HL-60/S4 treated with retinoic acid at 250 ng/mL for 4 days and 3 days (cell line): ENCODE data around the gene SP6.

Experiments used
- in situ Hi-C: fragments of 300-500 bp; cut with MboI; formaldehyde crosslinking; loops from 2 replicates; pipeline ENCODE4 v1.7.0; 2022; ENCODE audit warnings: low sequenced_read_pairs

Gene SP6

GRCh38 chr17:47850692-47851573 lies at the start of gene SP6:
Gene SP6 (minus strand): TSS chr17:47851163. CDS start chr17:47848429, 2,734 bp downstream.
- in situ Hi-C loops = no loop called here

DNA sequence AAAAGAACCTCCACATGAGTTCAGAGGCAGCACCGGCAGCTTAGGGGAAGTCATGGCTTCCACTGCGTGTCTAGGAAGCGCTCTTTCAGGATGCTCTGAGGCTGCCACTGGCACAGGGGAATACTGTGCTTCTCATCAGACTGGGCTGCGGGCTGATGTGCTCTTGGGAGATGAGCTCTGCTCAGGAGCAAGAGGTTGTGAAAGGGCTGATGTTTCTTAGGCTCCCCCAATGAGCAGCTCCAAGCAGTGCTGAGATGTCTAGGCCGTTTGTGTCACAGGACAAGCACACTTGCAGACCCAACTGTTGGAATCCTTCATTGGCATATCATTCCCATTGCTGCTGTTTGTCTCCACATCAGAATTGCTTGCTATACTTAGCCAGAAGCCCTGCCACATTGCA lies 48.7 kb upstream of the SP6 start:
- in situ Hi-C loops = no loop called here

DNA sequence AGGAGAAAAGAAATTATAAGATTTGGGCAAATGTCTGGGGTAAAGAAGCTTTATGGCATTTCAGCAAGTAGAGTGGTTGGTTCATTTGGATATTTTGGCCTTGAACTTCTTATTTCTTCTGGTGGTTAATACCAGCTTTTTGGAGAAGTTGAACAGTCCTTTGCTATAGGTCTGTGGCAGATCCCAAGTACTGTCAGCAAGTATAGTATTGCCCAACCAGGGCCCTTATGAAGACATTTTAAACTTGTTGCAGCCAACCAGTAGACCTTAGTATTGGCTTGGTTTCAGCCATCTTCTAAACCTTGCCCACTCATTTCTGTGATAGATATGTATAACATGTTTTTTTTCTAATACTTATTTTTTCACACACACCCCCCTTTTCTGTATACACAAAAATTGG lies 47.3 kb upstream of the SP6 start:
- in situ Hi-C loops = no loop called here

- in situ Hi-C loops = no loop called here
These were observed 46.6 kb upstream of the SP6 start for GRCh38 chr17:47897561-47897960.

DNA sequence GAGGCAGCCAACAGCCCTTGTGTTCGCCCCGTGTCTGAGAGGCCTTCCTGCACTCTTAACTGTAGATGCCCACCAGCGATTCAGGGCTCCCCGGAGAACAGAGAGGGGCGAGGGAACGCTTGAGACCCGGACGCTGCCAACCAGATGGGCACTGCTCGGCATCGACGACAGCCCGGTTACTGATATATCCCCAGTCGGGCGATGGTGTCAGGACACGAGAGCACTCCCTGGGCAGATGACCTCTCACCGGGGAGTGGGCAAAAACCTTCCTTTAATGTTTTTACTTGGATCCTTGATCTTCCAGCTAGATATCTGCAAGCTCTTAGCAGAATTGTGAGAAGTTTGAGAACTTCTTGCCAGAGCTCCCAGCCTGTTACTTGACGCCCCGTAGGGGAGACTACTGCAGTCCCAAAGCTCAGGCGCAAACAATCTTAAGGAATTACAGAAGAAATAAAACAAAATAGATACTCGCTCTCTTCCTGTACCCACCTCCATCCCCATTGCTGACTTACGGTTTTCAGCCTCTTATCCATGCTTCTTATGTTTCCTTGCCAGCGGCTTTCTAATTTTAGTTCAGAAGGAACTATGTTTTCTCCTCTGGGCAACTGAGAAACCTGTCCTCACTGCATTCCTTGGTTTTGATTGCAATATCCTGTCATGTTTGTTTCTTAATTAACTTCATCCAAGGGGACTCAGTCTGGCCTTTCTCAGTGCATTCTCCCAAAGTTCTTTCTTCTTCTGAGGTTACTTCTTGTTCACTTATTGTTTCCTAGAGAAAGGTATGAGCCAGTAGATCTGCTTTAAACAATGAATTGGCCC lies 45.9 kb upstream of the SP6 start:
- in situ Hi-C loops = no loop called here

GRCh38 chr17:47895856-47896671 lies 45.1 kb upstream of the SP6 start, which contains the start of gene SP2:
Gene SP2 (plus strand): TSS chr17:47896236. CDS start chr17:47896287, 51 bp downstream.
- in situ Hi-C loops = no loop called here

- in situ Hi-C loops = no loop called here
These were observed 44.4 kb upstream of the SP6 start for GRCh38 chr17:47895347-47895855.

DNA sequence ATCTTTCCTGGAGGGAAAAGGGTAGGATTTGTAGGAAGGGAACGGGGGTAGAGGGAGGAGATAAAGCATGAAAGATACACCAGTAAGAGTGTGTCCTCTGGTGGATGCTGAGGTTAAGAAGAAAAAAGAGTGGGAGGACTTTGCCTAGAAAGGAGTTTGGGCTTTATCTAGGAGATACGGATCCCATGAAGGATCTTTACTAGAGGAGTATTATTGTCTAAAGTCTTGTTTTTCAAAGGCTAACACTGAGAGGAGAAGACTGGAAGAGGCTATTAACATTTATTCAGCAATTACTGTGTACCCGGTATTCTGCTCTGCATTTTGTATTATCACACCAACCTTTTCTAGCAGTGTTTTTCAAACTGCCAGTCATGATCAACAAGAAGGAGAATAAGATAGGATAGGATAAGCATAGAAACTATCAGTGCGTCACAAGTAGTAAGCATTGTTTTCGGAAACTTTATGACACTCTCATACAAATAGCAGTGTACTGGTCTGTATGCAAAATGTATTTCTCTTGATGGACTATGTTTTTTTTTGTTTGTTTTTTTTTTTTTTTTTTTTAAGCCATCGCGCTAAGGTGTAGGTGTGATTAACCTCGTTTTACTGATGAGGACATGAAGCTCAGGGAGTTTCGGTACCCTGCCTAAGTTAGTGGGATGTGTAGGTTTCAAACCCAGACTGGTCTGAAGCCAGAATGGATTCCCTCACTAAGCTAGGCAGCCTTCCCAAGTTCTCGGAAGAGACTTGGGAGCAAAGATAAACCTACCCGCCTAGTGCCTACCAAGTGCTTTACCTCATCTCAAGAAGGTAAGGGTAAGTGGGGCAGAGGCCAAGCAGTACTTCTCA lies 43.8 kb upstream of the SP6 start:
- in situ Hi-C loops = loop anchor here (5.0 kb wide), 1 partner anchor 52 kb away; the partner anchor contains the start of gene SCRN2

GRCh38 chr17:47891545-47892088 lies 40.7 kb upstream of the SP6 start:
- in situ Hi-C loops = loop anchor here (5.0 kb wide), 1 partner anchor 49 kb away; the partner anchor contains the start of gene SCRN2

DNA sequence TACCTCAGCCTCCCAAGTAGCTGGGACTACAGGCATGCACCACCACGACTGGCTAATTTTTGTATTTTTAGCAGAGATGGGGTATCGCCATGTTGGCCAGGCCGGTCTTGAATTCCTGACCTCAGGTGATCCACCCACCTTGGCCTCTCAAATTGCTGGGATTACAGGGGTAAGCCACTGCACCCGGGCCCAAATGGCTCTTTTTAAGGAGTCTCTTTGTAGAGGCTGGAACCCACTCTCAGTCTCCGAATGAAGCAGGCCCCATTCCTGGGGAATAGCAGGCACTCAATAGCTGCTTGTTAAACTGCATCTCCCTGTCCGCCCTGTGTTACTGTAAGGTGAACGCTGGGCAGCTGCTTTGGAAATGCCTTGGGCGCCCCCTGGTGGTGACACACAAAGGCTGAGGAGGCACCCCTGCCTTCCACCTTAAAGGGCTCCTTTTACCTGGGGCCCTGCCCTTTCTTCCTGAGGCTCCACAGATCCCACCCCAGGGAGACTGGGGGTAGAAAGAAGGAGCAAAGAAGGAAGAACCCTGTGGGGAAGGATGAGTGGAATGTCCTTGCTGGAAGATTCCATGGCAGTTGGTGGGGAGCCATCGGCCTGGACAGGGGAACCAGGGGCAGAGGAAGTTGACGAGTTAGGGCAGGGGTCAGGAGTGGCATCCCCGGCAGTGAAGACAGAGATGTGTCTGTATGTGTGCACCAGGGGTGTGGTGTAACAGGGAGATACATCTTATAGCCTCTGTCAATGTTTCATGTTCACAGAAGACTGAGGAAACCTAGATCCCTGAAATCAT lies 39.0 kb upstream of the SP6 start:
- in situ Hi-C loops = loop anchor here (5.0 kb wide), 1 partner anchor 48 kb away; the partner anchor contains the start of gene SCRN2

DNA sequence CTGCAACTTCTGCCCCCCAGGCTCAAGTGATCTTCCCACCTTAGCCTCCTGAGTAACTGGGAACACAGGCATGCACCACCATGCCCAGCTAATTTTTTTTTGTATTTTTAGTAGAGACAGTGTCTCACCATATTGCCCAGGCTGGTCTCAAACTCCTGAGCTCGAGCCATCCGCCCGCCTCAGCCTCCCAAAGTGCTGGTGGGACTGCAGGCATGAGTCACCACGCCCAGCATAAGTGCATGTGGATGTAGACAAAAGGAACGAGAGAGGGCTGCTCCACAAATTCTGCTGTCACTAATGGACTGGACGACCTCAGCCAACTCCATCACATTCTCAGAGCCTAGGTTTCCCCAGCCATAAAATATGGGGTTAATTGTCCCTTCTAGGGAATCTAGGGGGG lies 37.3 kb upstream of the SP6 start:
- in situ Hi-C loops = no loop called here

DNA sequence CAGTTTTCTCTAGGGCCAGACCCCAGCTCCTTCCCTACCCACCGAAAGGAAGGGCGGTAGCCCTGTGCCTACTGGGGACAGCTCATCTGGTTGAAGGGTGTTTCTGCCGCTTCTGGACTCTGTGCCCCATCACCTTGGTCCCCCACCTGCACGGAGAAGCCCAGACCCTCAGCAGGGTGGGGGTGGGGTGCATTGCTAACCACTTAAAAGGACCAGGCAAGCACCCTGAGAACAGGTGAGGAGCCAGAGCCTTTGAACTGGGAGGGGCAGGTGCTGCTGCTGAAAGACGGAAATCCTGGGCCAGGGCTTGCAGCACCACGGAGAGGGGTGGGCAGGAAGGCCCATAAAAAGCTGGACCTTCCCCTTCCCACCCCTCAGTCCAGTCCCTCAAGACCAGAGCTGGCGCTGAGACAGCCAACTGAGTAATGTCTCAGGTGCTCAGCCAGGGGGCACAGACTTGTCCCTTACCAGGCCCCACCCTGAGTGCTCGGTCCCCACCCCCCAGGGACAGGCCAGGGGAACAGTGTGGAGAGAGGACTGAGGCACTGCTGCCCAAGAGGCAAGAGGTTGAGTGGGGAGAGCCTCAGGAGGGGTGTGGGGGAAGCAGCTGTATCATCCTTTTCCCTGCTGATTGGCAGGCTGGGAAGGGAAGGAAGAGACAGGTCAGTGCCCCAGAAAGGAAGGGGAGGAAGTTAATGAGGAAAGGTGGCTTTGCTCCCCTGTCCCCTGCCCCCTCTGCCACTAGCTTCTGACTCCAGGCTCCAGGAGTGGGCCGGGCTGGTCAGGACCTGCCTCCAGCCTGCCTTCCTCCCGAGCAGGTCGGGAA lies 34.2 kb upstream of the SP6 start:
- in situ Hi-C loops = no loop called here

DNA sequence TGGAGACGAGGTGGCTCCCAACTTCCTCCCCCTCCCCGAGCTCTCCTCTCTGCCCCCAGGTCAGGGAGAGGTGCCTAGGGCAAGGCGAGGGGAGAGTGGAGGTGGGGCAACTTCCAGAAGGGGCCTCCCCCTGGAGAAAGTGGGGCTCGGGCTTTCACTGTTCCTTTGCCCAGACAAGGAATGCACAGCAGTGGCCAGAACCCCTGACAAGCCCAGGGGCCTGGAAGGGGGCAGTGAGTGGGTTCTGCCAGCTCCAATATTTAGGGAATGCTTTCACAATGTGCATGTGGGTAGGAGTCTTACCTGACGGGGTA lies 33.4 kb upstream of the SP6 start:
- in situ Hi-C loops = no loop called here

- in situ Hi-C loops = no loop called here
These were observed 32.8 kb upstream of the SP6 start for GRCh38 chr17:47883589-47884426.

GRCh38 chr17:47882695-47883588 lies 32.0 kb upstream of the SP6 start:
- in situ Hi-C loops = no loop called here

GRCh38 chr17:47882247-47882646 lies 31.3 kb upstream of the SP6 start:
- in situ Hi-C loops = no loop called here
